Panc1 (cell line): Measurements from ENCODE around the gene HOXA2. TPM values are rescaled to one million over a fixed set of nuclear protein-coding genes. Genes with fewer than 3 reads are reported as not detected.

ENCODE experiments used
- ATAC-seq: fragments of 200-7000 bp; cut with Tn5 transposase; 2 replicates; pipeline ENCODE4 v1.9.1; 2020; ENCODE audit warnings: mild to moderate bottlenecking, moderate library complexity
- BruUV-seq: library from RNA; stranded (reverse); fragments of 400-500 nt; replicated peaks from 2 replicates; lab custom pipeline; 2021; lab: Mats Ljungman, UMichigan
- CTCF ChIA-PET: fragments of 300-600 bp; sonication (Branson Sonifier 250); formaldehyde crosslinking; loops from one replicate; lab custom pipeline; 2022; ENCODE audit warnings: antibody characterized with exemption; lab: Charles Lee
- POLR2A ChIA-PET: fragments of 300-600 bp; sonication (Branson Sonifier 250); formaldehyde crosslinking; loops from one replicate; lab custom pipeline; 2022; ENCODE audit warnings: antibody characterized with exemption; lab: Charles Lee
- DNase-seq: peaks from one replicate; pipeline ENCODE4 v3.0.0-alpha.2; 2010; ENCODE audit warnings: low read depth, low spot score
- H3K27ac ChIP-seq: 2 replicates; pipeline ENCODE4 v1.5.1; 2011; ENCODE audit warnings: mild to moderate bottlenecking, low read length, inconsistent platforms
- H3K27me3 ChIP-seq: fragments of 200-500 bp; sonication (Bioruptor generic); 2 replicates; pipeline ENCODE4 v1.6.0; 2014; ENCODE audit warnings: low read length, inconsistent platforms; ENCODE audit not compliant: control insufficient read depth, insufficient read depth
- H3K36me3 ChIP-seq: fragments of 200-500 bp; sonication (Bioruptor generic); 2 replicates; pipeline ENCODE4 v1.5.1; 2014; ENCODE audit warnings: inconsistent platforms, mild to moderate bottlenecking, low read length, moderate library complexity; ENCODE audit not compliant: control insufficient read depth, insufficient read depth
- H3K4me1 ChIP-seq: 2 replicates; pipeline ENCODE4 v1.5.1; 2011; ENCODE audit warnings: inconsistent platforms, mild to moderate bottlenecking, low read length, moderate library complexity; ENCODE audit not compliant: control insufficient read depth, insufficient read depth
- H3K4me3 ChIP-seq, 2 experiments: 2 replicates each; pipeline ENCODE4 v1.5.1; 2011 to 2012; ENCODE audit warnings: low read depth in 2 of 2, low read length in 2 of 2, mild to moderate bottlenecking in 2 of 2, inconsistent platforms in 1 of 2, moderate library complexity in 1 of 2
- H3K9me3 ChIP-seq: fragments of 200-500 bp; sonication (Bioruptor generic); 2 replicates; pipeline ENCODE4 v1.5.1; 2014; ENCODE audit warnings: low read depth, mild to moderate bottlenecking, inconsistent platforms, low read length, moderate library complexity; ENCODE audit not compliant: control insufficient read depth, insufficient read depth
- POLR2AphosphoS5 ChIP-seq: IDR thresholded peaks from 2 replicates; pipeline ENCODE4 v1.6.1; 2012; ENCODE audit warnings: mild to moderate bottlenecking, low read depth, low read length, moderate library complexity
- SIN3A ChIP-seq: IDR thresholded peaks from 2 replicates; pipeline ENCODE4 v1.6.1; 2012; ENCODE audit warnings: low read depth, mild to moderate bottlenecking, low read length, moderate library complexity, borderline replicate concordance; ENCODE audit not compliant: insufficient read depth
- TCF7L2 ChIP-seq: IDR thresholded peaks from 2 replicates; pipeline ENCODE4 v1.6.1; 2011; ENCODE audit warnings: mild to moderate bottlenecking, low read depth, low read length, inconsistent platforms
- in situ Hi-C: cut with HindIII; loops from 2 replicates; pipeline ENCODE4 v1.10.0; 2016; ENCODE audit warnings: low sequenced_read_pairs, low pct_unique_long_range_greater_than_20kb
- intact Hi-C: fragments of 100-400 bp; cut with micrococcal nuclease; formaldehyde crosslinking; loops from one replicate; pipeline ENCODE4 v1.10.0; 2022; ENCODE audit not compliant: unreplicated experiment
- total RNA-seq: library from RNA; stranded (reverse); gene quantifications from one replicate; pipeline ENCODE4 v1.2.1, GENCODE V29; 2021; ENCODE audit not compliant: unreplicated experiment
- TF ChIP-seq, protein P1 (sequence below): fragments of 450-650 bp; IDR thresholded peaks from 2 replicates; pipeline ENCODE4 v1.5.1; 2017; ENCODE audit warnings: mild to moderate bottlenecking
- TF ChIP-seq, protein P2 (sequence below), 2 experiments: IDR thresholded peaks; 2 replicates each; pipeline ENCODE4 v1.6.1; 2011 to 2012; ENCODE audit warnings: low read depth in 2 of 2, control low read depth in 1 of 2, low read length in 1 of 2, mild to moderate bottlenecking in 1 of 2, moderate library complexity in 1 of 2; ENCODE audit not compliant: insufficient read depth in 1 of 2

HOXA2 gene
- total RNA-seq, 1 experiment from 2014 or later: 2.9 TPM

DNA sequence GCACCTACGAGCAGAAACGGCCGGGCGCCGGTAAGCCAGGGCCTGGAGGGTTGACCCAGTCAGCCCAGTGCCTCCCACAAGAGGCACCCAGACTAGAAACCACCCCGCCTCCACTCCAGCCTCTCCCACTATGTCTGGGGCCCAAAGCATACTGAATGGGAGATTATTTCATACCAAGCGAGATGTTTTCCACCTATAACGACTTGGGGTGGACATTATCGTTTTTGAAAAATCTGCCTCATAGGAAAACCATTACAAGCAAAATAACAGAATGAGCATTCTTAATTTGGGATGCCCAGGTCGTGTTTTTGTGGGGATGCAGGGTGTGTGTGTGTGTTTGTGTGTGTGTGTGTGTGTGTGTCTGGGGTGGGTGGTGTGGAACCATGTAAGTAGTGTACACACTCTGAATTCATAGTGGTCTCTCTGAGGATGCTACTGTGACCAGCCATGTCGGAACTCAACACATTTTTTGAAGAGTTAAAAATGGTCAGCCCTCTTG is 43.5 kb upstream of the HOXA2 start:
- in situ Hi-C loops: no loop called here
- CTCF ChIA-PET: interaction anchor here (0.6 kb wide), 1 partner anchor 464 kb away, joined by 3 read pairs; no protein-coding TSS in a partner anchor

DNA sequence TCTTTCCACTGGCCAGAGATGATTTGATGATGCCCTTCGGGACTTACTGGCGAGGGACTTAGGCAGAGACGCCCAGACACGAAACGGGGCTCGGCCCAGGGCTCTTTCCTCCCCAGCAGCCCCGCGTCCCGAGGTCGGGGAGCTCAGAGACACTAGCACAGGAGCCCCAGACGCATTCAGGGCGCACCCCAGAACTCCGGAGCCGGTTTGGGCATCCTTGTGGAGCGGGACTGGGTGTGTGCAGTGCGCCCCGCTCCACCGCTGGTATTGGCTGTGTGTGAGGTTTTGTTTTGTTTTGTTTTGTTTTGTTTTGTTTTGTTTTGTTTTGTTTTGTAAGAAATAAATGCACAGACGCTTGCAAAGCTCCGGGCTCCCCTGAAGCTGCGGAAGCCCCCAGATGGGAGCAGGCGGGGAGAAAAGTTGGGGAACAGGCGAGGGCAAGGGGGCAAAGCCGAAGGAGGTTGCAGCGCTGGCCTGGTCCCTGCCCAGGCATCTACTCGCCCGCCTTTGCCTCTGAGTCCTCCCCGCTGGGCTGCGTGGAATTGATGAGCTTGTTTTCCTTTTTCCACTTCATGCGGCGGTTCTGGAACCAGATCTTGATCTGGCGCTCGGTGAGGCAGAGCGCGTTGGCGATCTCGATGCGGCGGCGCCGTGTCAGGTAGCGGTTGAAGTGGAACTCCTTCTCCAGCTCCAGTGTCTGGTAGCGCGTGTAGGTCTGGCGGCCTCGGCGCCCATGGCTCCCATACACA is 42.9 kb upstream of the HOXA2 start:
- TF ChIP-seq TCF7L2 (no peak), POLR2AphosphoS5 (no peak), SIN3A (no peak)
- TF ChIP-seq, protein P1, sequence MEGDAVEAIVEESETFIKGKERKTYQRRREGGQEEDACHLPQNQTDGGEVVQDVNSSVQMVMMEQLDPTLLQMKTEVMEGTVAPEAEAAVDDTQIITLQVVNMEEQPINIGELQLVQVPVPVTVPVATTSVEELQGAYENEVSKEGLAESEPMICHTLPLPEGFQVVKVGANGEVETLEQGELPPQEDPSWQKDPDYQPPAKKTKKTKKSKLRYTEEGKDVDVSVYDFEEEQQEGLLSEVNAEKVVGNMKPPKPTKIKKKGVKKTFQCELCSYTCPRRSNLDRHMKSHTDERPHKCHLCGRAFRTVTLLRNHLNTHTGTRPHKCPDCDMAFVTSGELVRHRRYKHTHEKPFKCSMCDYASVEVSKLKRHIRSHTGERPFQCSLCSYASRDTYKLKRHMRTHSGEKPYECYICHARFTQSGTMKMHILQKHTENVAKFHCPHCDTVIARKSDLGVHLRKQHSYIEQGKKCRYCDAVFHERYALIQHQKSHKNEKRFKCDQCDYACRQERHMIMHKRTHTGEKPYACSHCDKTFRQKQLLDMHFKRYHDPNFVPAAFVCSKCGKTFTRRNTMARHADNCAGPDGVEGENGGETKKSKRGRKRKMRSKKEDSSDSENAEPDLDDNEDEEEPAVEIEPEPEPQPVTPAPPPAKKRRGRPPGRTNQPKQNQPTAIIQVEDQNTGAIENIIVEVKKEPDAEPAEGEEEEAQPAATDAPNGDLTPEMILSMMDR: no peak
- TF ChIP-seq, protein P2, sequence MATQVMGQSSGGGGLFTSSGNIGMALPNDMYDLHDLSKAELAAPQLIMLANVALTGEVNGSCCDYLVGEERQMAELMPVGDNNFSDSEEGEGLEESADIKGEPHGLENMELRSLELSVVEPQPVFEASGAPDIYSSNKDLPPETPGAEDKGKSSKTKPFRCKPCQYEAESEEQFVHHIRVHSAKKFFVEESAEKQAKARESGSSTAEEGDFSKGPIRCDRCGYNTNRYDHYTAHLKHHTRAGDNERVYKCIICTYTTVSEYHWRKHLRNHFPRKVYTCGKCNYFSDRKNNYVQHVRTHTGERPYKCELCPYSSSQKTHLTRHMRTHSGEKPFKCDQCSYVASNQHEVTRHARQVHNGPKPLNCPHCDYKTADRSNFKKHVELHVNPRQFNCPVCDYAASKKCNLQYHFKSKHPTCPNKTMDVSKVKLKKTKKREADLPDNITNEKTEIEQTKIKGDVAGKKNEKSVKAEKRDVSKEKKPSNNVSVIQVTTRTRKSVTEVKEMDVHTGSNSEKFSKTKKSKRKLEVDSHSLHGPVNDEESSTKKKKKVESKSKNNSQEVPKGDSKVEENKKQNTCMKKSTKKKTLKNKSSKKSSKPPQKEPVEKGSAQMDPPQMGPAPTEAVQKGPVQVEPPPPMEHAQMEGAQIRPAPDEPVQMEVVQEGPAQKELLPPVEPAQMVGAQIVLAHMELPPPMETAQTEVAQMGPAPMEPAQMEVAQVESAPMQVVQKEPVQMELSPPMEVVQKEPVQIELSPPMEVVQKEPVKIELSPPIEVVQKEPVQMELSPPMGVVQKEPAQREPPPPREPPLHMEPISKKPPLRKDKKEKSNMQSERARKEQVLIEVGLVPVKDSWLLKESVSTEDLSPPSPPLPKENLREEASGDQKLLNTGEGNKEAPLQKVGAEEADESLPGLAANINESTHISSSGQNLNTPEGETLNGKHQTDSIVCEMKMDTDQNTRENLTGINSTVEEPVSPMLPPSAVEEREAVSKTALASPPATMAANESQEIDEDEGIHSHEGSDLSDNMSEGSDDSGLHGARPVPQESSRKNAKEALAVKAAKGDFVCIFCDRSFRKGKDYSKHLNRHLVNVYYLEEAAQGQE (IDR thresholded peaks at IDR 0.05; ENCODE audit: insufficient read depth in 1 of 2, low read depth in 2 of 2, low read length in 1 of 2): no peak
- Histone ChIP-seq H3K4me1 (peaks cover 30% of the 10 kb centered on the region), H3K27ac (no peak overlapping the region), H3K9me3 (no peaks in the 10 kb centered on the region), H3K27me3 (no peaks in the 10 kb centered on the region), H3K4me3 (no peak overlapping the region), H3K36me3 (no peaks in the 10 kb centered on the region)
- ChIA-PET CTCF (interaction anchor here (0.6 kb wide), 1 partner anchor 463 kb away, joined by 3 read pairs; no protein-coding TSS in a partner anchor), POLR2A (interaction anchor here (0.6 kb wide), 1 partner anchor 343 kb away, joined by 3 read pairs; no protein-coding TSS in a partner anchor)
- ATAC-seq (no peak), DNase-seq (no peak)
- intact Hi-C loops: no loop called here
- in situ Hi-C loops: no loop called here
- no TSS peak for BruUV-seq

More for the DNA sequence above, 43.5 kb upstream of the HOXA2 start:
- DNase-seq (no peak), ATAC-seq (no peak)
- Histone ChIP-seq H3K27ac (no peak overlapping the region), H3K36me3 (no peaks in the 10 kb centered on the region), H3K4me1 (peaks cover 30% of the 10 kb centered on the region), H3K27me3 (no peaks in the 10 kb centered on the region), H3K9me3 (no peaks in the 10 kb centered on the region), H3K4me3 (no peak overlapping the region)
- POLR2A ChIA-PET: interaction anchor here (0.6 kb wide), 1 partner anchor 343 kb away, joined by 3 read pairs; no protein-coding TSS in a partner anchor
- BruUV-seq: no TSS peak
- intact Hi-C loops: no loop called here
- TF ChIP-seq, protein P2 (IDR thresholded peaks at IDR 0.05; ENCODE audit: insufficient read depth in 1 of 2, low read depth in 2 of 2, low read length in 1 of 2): no peak
- TF ChIP-seq POLR2AphosphoS5: no peak
- TF ChIP-seq TCF7L2: no peak
- no peak for TF ChIP-seq SIN3A
- TF ChIP-seq, protein P1: no peak
